MM.1S (cell line): ENCODE data around the gene DBNDD2.

Source experiments
- EZH2 ChIP-seq: fragments of 300-600 bp; sonication (generic); optimal IDR thresholded peaks from 2 replicates; pipeline ENCODE3; 2017; ENCODE audit warnings: low read depth, mild to moderate bottlenecking, antibody characterized with exemption, low read length, mixed read lengths
- TF ChIP-seq, protein P1 (sequence below): fragments of 300-600 bp; sonication (generic); IDR thresholded peaks from 2 replicates; pipeline ENCODE4 v1.5.1; 2016; ENCODE audit warnings: antibody characterized with exemption, low read length, mixed read lengths

DNA sequence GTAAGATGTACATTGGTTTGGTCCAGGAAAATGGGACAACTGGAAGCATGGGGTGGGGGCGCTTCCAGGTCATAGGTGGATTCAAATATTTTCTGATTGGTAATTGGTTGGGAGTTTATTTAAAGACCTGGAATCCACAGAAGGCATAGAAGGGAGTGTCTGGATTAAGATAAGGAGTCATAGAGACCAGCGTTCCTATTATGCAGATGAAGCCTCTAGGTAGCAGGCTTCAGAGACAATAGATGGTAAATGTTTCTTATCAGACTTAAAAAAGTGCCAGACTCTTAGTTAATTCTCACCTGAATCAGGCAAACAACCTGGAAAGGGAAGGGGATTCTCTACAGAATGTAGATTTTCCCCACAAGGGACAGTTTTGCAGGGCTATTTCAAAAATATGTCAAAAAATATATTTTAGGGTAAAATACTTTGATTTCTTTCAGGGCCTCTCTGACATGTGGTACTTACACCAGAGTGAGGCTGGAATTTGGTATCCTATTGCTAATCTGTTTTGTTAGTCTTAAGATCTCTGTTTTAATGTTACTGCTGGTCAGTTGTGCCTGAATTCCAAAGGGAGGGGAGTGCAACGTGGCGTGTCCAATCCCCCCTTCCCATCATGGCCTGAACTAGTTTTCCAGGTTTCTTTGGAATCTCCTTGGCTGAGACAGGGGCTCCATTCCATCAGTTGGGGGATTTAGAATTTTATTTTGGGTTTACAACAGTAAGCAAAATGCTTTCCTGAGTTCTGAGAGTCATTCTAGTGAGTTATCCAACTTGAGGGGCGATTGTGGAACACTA is 33.0 kb downstream of the DBNDD2 start:
- TF ChIP-seq, protein P1, sequence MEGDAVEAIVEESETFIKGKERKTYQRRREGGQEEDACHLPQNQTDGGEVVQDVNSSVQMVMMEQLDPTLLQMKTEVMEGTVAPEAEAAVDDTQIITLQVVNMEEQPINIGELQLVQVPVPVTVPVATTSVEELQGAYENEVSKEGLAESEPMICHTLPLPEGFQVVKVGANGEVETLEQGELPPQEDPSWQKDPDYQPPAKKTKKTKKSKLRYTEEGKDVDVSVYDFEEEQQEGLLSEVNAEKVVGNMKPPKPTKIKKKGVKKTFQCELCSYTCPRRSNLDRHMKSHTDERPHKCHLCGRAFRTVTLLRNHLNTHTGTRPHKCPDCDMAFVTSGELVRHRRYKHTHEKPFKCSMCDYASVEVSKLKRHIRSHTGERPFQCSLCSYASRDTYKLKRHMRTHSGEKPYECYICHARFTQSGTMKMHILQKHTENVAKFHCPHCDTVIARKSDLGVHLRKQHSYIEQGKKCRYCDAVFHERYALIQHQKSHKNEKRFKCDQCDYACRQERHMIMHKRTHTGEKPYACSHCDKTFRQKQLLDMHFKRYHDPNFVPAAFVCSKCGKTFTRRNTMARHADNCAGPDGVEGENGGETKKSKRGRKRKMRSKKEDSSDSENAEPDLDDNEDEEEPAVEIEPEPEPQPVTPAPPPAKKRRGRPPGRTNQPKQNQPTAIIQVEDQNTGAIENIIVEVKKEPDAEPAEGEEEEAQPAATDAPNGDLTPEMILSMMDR, result no peak
- no peak for TF ChIP-seq EZH2
